Epidermal melanocyte (primary cell): ENCODE results near the gene S100A6.
"Not testable (repeated sequence)": the region's sequence is repeated elsewhere in the genome, so short reads cannot be mapped to it uniquely, and the experiment has no call there.

ENCODE experiments used
- DNase-seq: peaks from one replicate; pipeline ENCODE4 v3.0.0; 2011; ENCODE audit warnings: low spot score; ENCODE audit not compliant: insufficient read length

S100A6 gene

DNA sequence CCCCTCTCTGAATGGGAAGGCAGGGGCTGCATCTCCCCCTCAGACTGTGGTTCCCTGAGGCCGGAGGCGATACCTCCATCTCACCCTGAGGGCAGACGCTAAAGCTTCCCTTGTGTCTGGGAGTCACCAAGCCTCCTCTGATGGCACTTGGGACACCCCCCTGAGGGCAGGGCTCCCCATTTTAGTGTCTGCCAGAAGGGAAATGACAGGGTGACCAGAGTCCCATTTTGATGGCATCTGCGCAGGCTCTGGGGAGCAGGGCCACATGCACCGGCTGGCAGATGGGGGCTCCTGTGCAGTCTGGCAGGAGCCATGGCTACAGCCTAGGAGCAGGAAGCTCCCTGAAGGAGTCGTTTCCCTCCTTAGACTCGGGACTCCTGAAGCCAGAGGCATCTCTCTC, 28.2 kb upstream of the S100A6 start:
- DNase-seq: no peak

DNA sequence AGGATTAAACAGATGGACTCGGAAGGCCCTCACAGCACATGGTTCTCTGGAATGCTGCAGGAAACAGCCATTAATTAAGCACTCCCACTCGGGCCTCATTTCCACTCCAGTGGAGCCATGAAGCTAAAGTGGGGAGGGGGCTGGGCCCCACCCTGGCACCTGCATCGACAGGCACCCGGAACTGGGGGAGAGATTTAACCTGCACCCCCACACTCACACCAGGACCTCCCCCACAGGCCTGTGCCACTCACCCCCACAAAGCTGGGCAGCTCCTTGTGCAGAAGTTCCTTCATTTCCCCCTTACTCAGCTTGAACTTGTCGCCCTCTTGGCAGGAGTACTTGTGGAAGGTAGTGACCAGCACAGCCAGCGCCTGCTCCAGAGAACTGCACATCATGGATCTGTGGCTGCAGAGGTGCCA, 27.7 kb upstream of the S100A6 start:
- DNase-seq: no peak

DNA sequence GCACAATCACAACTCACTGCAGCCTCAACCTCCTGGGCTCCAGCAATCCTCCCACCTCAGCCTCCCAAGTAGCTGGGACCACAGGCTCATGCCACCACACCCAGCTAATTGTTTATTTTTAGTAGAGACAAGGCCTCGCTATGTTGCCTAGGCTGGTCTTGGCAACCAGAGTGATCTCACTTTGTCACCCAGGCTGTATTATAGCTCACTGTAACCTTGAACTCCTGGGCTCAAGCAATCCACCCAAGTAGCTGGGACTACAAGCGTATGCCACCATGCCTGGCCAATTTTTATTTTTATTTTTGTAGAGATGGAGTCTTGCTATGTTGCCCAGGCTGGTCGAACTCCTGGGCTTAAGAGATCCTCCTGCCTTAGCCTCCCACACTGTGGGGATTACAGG, 26.2 kb upstream of the S100A6 start:
- not testable (repeated sequence) for DNase-seq

DNA sequence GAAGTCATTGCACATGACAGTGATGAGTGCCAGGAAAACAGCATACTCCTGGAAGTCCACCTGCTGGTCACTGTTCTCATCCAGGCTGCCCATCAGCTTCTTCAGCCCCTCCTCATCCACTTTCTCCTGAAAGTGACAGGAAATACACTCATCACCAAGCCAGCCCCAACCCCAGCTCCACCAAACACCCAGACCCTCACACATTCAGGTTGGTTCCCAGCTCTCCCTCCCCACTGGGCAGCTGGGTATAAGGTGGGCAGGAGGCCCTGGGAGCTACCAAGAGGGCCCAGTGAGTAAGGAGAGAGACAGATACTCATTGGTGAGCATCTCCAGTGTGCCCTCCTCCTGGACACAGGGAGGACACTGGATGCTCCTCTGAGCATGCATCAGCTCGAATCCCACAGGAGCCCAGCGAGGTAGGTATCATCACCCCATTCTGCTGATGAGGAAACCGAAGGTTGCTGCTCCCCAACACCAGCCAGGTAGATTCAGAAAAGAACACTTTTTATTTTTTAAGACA, 25.7 kb upstream of the S100A6 start:
- DNase-seq: no peak

DNA sequence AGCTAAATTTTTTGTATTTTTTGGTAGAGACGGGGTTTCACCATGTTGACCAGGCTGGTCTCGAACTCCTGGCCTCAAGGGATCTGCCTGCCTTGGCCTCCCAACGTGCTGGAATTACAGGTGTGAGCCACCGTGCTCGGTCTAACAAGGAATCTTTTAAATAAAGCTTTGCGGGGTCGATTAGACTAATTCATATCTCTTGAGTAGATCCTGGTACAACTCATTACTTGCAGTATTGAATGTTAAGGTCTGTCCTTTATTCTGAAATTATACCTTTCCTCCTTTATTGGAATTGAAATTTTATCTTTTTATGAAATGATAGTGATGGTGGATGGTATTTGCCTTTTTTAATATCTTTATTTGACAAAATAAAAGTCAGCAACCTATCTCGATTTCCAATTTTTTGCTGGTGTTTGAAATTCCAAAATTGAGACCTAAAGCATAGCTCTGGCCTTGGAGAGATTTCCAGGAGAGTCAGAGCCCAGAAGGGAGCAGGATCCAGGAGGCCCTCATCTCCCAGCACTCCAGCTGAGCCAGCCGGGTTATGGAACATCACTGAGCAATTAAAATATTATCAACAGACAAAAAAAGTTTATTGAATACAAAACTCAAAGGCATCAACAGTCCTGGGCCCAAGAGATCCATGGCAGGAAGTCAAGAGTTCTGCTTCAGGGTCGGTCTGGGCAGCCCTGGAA, 25.1 kb upstream of the S100A6 start:
- no peak for DNase-seq

DNA sequence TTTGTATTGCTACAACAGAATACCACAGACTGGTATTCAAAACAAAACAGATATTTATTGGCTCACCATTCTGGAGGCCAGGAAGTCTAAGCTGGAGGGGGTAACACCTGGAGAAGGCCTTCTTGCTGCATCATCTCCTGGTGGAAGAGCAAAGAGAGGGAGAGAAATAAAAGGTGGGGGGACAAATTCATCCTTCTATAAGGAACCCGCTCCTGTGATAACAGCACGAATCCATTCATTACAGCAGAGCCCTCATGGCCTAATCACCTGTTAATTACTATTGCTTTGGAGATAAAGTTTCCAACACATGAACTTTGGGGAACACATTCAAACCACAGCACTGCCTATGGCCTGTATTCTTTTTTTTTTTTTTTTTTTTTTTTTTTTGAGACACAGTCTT, 24.4 kb upstream of the S100A6 start:
- no peak for DNase-seq

DNA sequence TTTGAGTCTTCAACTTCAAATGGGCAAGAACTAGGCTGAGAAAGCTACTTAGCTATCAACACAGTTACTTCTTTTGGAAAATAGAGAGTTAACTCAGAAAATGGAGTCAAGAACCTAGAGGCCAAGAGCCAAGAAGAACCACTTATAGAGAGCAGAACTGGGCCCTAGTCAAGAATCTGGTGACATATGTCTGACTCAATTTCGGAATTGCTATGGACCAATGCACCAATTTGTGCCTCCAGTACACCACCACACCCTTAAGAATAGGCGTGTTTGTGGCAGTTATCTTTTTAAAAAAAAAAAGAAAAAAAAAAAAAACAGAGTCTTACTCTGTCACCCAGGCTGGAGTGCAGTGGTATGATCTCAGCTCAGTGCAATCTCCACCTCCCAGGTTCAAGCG, 22.1 kb upstream of the S100A6 start:
- DNase-seq: no peak

DNA sequence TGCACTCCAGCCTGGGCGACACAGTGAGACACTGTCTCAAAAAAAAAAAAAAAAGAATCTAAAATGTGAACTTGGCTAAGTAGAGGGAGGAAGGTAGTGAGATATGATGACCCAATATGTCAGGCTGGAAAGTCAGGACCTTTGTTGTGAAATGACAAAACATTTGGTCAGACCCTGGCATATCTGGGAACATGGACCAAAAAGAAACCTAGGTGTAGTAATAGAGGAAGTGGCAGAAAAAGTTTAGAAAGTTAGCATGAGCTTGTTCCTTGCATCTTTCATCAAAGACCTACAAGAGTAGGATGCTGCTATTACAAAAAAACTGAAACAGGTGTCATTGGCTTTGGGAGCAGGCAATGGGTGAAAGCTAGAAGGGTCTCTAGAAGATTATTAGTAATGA, 20.6 kb upstream of the S100A6 start:
- no peak for DNase-seq

DNA sequence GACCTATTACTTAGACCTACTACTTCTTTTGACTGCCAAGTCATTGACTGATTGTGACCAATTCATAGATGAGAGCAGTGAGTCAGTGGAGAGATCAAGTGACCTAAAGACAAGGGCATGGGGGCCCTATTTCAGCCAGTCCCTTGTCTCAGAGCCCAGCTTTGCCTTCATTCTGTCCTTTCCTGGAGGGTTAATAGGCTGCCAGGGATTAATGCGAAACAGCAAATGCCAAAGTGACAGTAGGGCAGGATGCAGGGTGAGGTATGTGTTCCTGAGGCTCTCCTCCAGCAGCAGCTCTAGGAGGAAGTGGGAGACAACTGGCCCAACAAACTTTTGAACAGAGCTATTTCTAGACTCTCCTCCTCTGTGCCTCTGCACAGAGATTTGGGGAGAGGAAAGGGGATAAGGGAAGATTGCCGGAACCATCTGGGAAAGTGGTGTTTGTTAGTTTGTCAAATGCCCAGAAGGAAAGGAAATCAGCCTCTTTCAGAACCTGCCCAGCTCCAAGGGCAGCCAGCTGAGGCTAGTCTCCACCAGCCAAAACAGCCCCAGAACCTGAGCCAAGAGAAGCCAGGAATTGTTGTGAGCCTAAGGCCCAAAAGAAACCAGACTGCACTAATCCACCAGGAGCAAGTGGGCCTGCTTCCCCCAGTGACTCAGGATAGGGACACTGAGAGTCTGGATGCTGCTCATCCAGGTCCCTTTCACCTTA, 18.2 kb upstream of the S100A6 start:
- no peak for DNase-seq

DNA sequence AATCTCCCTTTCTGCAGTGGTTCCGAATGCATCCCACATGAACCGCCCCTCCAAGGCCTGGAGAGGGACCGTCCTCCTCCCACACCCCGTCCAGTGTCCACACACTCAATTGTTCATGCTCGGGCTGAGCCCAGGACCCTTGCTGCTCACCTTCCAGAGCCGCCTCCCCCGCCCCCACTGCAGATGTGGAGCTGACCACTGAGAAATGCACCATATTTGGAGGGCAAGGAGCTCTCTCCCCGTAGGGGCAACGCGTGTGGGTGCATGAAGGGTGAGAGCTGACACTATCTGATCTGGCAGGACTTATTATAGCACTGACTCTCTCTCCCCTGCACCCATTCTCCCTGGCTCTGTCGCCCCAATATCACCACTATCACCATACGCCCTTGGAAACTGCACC, 17.3 kb upstream of the S100A6 start:
- DNase-seq: no peak

DNA sequence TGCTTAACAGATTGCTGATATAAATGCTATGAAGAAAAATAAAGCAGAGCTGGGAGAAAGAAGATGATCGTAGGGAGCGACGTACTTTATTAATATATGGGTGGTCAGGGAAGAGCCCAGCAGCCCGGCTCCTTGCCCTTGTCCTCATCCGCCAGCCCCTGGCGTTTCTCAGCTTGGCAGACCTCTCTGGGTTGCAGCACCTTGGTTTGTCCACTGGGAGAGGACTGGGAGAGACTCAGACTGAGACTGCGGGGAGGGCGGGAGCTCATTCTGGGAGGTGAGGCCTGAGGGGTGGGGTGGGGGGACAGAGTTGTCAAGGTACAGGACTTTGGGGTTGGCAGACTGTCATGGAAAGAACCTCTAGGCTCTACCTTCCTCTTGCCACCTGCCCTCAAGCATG, 16.5 kb upstream of the S100A6 start:
- DNase-seq: no peak

DNA sequence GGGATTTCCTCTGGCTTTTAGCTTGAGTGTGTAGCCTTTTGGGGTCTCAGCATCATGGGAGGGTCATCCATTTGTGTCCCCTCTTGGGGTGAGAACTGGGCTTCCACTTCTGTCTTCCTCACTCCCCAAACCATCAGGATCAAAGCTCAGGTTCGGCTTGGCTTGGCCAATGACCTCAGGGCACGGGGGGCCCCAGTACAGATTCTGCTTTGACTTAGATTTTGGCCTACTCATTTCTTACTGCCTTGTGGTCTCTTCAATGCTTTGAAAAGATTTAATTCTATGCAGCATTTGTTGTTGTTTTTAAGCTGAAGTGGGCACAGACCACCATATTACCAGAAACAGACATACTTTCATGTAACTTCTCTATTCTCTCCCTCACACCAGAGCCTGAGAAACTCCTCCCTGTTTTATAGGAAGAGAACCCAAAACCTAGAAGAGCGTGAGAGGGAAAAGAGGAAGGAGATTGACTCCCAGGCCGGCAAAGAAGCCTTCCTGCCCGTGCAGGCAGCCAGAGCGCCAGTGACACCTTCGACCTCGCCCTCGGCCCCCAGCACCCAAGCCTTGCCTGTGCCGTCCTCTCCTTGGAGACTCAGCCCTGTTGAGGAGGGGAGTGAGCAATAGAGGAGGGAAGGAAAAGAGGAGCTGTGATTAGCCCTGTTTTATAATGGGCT, 15.2 kb upstream of the S100A6 start:
- no peak for DNase-seq

DNA sequence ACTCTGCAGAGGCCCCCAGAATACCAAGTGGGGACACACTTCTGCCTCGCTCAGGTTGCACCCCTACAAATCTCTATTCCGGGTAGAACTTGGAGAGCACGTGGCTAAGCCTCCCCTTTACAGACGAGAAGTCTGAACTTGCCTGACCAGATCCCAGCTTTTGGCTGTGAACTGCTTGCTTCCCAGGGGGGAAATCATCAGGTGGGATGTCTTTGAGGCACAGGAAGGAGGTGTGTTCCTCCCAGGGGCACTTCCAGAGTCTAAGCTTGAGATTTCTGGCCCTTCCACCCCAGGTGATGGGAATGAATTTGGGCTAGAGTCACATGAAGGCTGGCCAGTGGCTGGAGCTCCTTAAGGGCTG, 14.6 kb upstream of the S100A6 start:
- no peak for DNase-seq

DNA sequence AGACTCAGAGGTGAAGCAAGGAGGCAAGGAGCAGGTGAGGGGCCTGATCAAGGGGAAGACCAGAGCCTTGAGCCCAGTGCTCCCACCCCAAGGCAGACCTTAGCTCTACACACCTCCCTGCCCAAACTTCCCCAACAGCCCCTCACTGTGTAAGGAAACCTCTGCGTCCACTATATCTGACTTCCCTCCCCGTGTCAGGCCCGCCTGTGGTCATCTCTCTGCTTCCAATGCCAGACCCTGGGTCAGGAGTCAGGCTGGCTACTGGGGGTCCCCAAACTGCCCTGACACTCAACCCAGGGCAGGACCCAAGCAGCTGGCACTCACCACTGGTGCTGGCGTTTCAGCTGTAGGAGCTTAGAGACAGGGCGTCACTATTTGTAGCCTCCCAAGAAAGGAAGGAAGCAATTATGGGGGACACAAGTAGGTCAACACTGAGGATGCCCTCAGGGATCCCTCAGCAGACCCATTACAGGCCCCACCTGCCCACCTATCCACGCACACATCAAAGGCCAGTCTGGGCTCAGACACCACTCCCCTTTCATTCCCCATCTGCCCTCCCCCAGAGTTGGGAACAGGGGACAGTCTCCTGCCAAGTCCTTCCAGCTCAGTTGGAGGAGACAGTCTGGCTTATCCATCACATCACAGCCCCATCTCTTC, 14.1 kb upstream of the S100A6 start:
- no peak for DNase-seq

DNA sequence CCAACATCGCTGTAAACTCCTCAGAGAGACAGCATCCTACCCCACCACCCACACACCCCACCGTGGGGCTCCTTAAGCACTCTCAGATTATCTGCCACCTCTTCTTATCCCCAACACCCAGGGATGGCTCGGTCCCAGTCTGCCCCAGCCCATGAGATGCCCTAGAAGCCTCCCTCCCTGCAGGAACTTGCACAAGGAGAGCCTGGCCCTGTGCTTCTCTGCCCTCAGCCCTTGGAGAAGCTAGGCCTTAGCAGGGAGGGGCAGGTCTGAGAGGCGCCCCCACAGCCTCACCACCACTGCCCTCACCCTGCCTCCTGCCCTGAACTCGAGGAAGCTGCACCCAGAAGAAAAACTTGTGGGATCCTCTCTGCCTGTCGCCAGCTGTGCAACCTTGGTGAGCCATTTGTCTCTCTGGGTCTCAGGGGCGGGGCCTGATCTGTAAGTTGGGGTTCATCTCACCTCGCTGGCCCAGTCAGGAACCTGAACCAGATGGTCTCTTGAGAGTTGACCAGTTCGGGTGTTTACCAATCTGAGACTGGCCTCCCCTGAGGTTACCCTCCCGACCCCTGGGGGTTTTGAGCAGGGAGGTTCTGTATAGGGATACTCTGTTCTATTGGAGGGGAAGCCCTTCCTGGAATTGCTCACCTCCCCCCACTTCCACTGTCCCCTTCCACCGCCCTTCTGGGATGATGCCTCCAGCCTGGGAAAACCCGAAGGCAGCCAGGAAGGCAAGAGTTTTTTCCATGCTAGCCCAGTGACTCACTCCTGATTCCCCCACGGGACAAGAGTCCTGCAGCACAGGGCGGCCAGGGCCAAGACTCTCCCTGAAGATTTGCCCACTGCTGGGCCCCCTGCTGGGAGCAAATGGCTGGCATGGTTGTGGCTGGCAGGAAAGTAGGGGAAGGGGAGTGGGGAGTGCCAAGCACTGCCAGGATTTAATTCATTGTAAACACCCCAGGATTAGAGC, 13.2 kb upstream of the S100A6 start, which contains the start of gene S100A3:
Gene S100A3 (minus strand): TSS at position 537 of the 967 bp plus-strand sequence. CDS start 773 bp downstream, outside the sequence.
- no peak for DNase-seq

DNA sequence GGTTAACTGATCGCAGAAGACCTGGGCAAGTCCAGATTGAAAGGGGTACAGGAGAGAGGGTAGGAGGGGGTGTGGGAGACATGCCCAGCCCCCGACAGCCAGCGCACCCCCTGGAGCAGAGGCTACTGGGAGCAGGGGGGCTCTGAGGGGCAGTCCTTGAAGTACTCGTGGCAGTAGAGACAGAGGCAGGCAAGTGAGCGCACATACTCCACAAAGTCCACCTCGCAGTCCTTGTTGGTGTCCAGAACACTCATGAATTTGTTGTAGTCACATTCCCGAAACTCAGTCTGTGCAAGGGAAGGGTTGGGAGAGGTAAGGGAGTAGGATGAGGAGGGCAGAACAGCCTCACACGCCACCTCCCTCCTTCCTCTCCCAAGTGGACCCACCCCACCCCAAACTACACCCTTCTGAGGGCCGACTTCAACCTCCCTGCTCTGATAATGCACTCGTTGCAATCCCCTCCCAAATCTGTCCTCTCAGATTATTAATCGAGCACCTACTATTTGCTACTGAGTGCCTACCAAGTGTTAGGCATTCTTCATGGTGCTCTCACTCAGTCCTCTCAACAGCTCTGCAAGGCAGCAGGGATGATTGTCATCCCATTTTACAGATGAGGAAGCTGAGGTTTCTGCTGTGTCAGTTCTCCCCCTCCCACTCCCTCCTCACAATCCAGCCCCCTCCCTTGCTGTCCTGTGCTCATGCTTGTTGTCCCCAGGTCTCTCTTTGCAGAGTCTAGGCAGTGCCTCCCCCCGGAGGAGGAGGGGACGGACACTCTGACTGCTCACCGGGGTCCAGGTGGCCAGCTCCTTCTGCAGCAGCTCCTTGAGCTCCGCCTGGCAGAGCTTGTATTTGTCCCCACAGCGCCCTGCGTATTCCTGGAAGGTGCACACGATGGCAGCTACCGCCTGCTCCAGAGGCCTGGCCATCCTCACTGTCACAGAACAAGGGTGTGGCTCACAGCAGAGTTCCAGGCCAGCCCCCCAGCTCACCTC, 12.1 kb upstream of the S100A6 start:
- DNase-seq: no peak

DNA sequence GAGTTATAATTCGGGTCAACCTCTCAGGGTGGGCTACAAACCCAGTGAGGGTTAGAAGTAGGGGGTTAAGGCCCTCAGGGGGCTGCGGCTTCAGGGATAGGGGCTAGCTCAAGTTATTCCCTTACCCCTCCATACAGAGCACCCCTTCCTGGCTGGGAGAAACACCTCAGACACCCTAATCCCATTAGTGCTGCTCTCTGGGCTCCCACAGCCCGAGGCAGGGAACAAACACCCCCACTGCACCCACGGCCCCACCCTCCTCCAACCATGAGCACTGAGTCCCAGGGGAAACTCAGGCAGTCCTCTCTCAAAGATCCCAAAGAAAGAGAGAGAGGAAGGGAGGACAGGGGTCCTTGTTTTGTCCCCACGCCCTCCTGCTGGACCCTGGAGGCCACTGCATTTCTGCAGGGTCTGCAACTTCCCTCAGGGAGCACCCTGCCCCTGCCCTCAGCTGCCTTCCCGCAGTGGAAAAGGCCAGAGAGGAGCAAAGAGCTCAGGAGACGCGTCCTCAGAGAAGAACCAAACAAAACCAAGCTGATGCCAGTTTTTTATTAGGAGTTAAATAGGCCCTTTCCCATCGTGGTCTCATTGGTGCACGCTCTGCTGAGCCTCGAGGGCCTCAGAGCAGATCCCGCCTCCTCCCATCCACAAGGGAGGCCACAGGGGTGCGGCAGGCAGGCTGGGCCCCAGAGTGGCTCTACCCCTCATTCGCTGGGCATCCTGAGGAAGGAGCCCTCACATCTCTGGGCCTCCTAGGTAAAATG, 11.2 kb upstream of the S100A6 start:
- DNase-seq: no peak

DNA sequence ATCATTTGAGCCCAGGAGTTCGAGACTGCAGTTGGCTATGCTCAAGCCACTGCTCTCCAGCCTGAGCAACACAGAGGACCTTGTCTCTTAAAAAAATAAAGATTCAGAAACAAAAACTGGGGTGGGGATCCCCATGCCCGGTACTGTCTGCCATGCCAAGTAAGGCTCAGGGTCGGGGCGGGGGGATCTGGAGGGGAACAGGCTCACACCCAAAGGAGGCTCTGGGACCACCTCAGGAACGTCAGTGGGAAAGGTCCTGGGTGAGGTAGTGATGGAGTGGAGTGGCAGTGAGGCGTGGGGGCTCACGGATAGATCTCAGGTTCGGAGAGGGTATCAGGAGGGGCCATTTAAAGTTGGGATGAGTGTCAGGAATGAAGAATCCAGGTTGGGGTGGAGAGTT, 10.6 kb upstream of the S100A6 start:
- no peak for DNase-seq
